H7 (cell line): Measurements from ENCODE around the gene CETN1. TPM values are rescaled to one million over a fixed set of nuclear protein-coding genes. Genes with fewer than 3 reads are reported as not detected.

ENCODE experiments used
- DNase-seq: peaks from one replicate; pipeline ENCODE4 v3.0.0; 2012
- H3K27me3 ChIP-seq: 2 replicates; pipeline ENCODE4 v1.6.0; 2011; ENCODE audit warnings: mild to moderate bottlenecking, low read length; ENCODE audit not compliant: control insufficient read depth, insufficient read depth
- H3K36me3 ChIP-seq: replicated peaks from 2 replicates; pipeline ENCODE4 v1.5.1; 2011; ENCODE audit warnings: low read length; ENCODE audit not compliant: control insufficient read depth, insufficient read depth
- H3K4me3 ChIP-seq: 2 replicates; pipeline ENCODE4 v1.5.1; 2011; ENCODE audit warnings: low read depth, mild to moderate bottlenecking, control low read depth, low read length, moderate library complexity; ENCODE audit not compliant: insufficient read depth
- total RNA-seq: library from RNA; depleted of rRNA; stranded (reverse); fragments of >200 nt; shearing (Covaris generic); gene quantifications from 2 replicates; pipeline ENCODE4 v1.2.3, GENCODE V29; 2014

Gene CETN1
- total RNA-seq, 1 experiment from 2014 or later, result not detected

- DNase-seq, result no peak
- H3K36me3 ChIP-seq, result no peaks in the 10 kb centered on the region
- H3K27me3 ChIP-seq, result no peaks in the 10 kb centered on the region
- H3K4me3 ChIP-seq, result no peak overlapping the region
Measured at GRCh38 chr18:572091-572830, 7.9 kb upstream of the CETN1 start.

- no peak overlapping the region for H3K4me3 ChIP-seq
- no peak for DNase-seq
- H3K36me3 ChIP-seq, result no peaks in the 10 kb centered on the region
- no peaks in the 10 kb centered on the region for H3K27me3 ChIP-seq
Measured at GRCh38 chr18:572831-573289, 7.3 kb upstream of the CETN1 start.

GRCh38 chr18:573385-573784 lies 6.8 kb upstream of the CETN1 start:
- Histone ChIP-seq H3K4me3 (no peak overlapping the region), H3K36me3 (no peaks in the 10 kb centered on the region), H3K27me3 (no peaks in the 10 kb centered on the region)
- DNase-seq, result no peak

- Histone ChIP-seq H3K27me3 (no peaks in the 10 kb centered on the region), H3K36me3 (no peaks in the 10 kb centered on the region), H3K4me3 (no peak overlapping the region)
- no peak for DNase-seq
Measured at GRCh38 chr18:574149-574860, 5.9 kb upstream of the CETN1 start.

GRCh38 chr18:574865-575645 lies 5.1 kb upstream of the CETN1 start:
- no peaks in the 10 kb centered on the region for H3K27me3 ChIP-seq
- no peaks in the 10 kb centered on the region for H3K36me3 ChIP-seq
- H3K4me3 ChIP-seq, result no peak overlapping the region
- DNase-seq, result peak; percentile 59

GRCh38 chr18:576924-577323 lies 3.3 kb upstream of the CETN1 start:
- Histone ChIP-seq H3K36me3 (no peaks in the 10 kb centered on the region), H3K4me3 (no peak overlapping the region), H3K27me3 (no peaks in the 10 kb centered on the region)
- no peak for DNase-seq

GRCh38 chr18:577643-578375 lies 2.4 kb upstream of the CETN1 start:
- H3K36me3 ChIP-seq, result no peaks in the 10 kb centered on the region
- no peak overlapping the region for H3K4me3 ChIP-seq
- H3K27me3 ChIP-seq, result no peaks in the 10 kb centered on the region
- no peak for DNase-seq

GRCh38 chr18:579238-579637 lies 942 bp upstream of the CETN1 start:
- DNase-seq, result no peak
- Histone ChIP-seq H3K36me3 (no peaks in the 10 kb centered on the region), H3K4me3 (no peak overlapping the region), H3K27me3 (no peaks in the 10 kb centered on the region)

- Histone ChIP-seq H3K4me3 (no peak overlapping the region), H3K36me3 (no peaks in the 10 kb centered on the region), H3K27me3 (no peaks in the 10 kb centered on the region)
- no peak for DNase-seq
Measured at GRCh38 chr18:581096-581495, 916 bp downstream of the CETN1 start.

GRCh38 chr18:582465-582864 lies 2.3 kb downstream of the CETN1 start:
- no peaks in the 10 kb centered on the region for H3K27me3 ChIP-seq
- H3K4me3 ChIP-seq, result no peak overlapping the region
- no peaks in the 10 kb centered on the region for H3K36me3 ChIP-seq
- DNase-seq, result no peak

- no peak overlapping the region for H3K4me3 ChIP-seq
- no peak for DNase-seq
- H3K27me3 ChIP-seq, result no peaks in the 10 kb centered on the region; the same call in 1 of the 2 replicates
- no peaks in the 10 kb centered on the region for H3K36me3 ChIP-seq
Measured at GRCh38 chr18:595068-595467, 14.9 kb downstream of the CETN1 start.

GRCh38 chr18:595571-595970 lies 15.4 kb downstream of the CETN1 start:
- H3K36me3 ChIP-seq, result no peaks in the 10 kb centered on the region
- no peak for DNase-seq

GRCh38 chr18:596288-596881 lies 16.2 kb downstream of the CETN1 start:
- Histone ChIP-seq H3K27me3 (no peaks in the 10 kb centered on the region; the same call in 1 of the 2 replicates), H3K4me3 (no peak overlapping the region), H3K36me3 (no peaks in the 10 kb centered on the region)
- DNase-seq, result peak; percentile 87

More at GRCh38 chr18:595571-595970, 15.4 kb downstream of the CETN1 start:
- Histone ChIP-seq H3K4me3 (no peak overlapping the region), H3K27me3 (no peaks in the 10 kb centered on the region; the same call in 1 of the 2 replicates)

- DNase-seq, result no peak
- no peak overlapping the region for H3K4me3 ChIP-seq
- H3K36me3 ChIP-seq, result no peaks in the 10 kb centered on the region
- H3K27me3 ChIP-seq, result no peaks in the 10 kb centered on the region; the same call in 1 of the 2 replicates
Measured at GRCh38 chr18:598124-598589, 18.0 kb downstream of the CETN1 start.
